Thyroid gland (tissue), 4 donors: Measurements from ENCODE around the gene TIAM1.

Experiments
- CTCF ChIP-seq, 6 experiments: fragments of 200-600 bp in 3 of 6; fragments of 450-650 bp in 3 of 6; sonication (generic) in 3 of 6; IDR thresholded peaks; one replicate each; pipeline ENCODE4 v1.5.1; 2016 to 2019; ENCODE audit warnings: antibody characterized with exemption in 6 of 6, mild to moderate bottlenecking in 2 of 6, inconsistent platforms in 1 of 6, moderate library complexity in 1 of 6
- POLR2A ChIP-seq, 2 donors: fragments of 450-650 bp; IDR thresholded peaks; one replicate each; pipeline ENCODE4 v1.6.1; 2017; ENCODE audit warnings: antibody characterized with exemption in 2 of 2, mild to moderate bottlenecking in 2 of 2, moderate library complexity in 1 of 2

GRCh38 chr21:31267644-31268043 lies 76.4 kb downstream of the TIAM1 start:
- TF ChIP-seq CTCF (IDR thresholded peaks at IDR 0.05) (no peak), POLR2A (IDR thresholded peaks at IDR 0.05) (no peak)
